Esophagus (tissue), 2 donors: ENCODE measurements around the gene CNR2. TPM values are rescaled to one million over a fixed set of nuclear protein-coding genes. Genes with fewer than 3 reads are reported as not detected.
A peak's percentile ranks its signal among the peaks of the same experiment; 100 is the strongest.
"Not testable (repeated sequence)": the region's sequence is repeated elsewhere in the genome, so short reads cannot be mapped to it uniquely, and the experiment has no call there.

Experiments used
- H3K27ac ChIP-seq, 2 donors: one replicate each; pipeline ENCODE4 v1.5.1; 2013; ENCODE audit warnings: low read depth in 2 of 2, mild to moderate bottlenecking in 2 of 2, inconsistent platforms in 1 of 2, low read length in 1 of 2, moderate library complexity in 1 of 2
- H3K27me3 ChIP-seq, 2 donors: one replicate each; pipeline ENCODE4 v1.6.1; 2013; ENCODE audit warnings: low read length in 2 of 2, control low read depth in 1 of 2, mild to moderate bottlenecking in 1 of 2; ENCODE audit not compliant: insufficient read depth in 2 of 2, control insufficient read depth in 1 of 2
- H3K36me3 ChIP-seq, 2 donors: one replicate each; pipeline ENCODE4 v1.6.1; 2013; ENCODE audit warnings: low read length in 1 of 2; ENCODE audit not compliant: control insufficient read depth in 2 of 2, insufficient read depth in 2 of 2
- H3K4me1 ChIP-seq, 2 donors: one replicate each; pipeline ENCODE4 v1.6.1; 2013; ENCODE audit warnings: low read length in 1 of 2; ENCODE audit not compliant: control insufficient read depth in 2 of 2, insufficient read depth in 2 of 2
- H3K4me3 ChIP-seq, 2 donors: one replicate each; pipeline ENCODE4 v1.5.1; 2013; ENCODE audit warnings: low read length in 2 of 2, mild to moderate bottlenecking in 2 of 2, low read depth in 1 of 2, moderate library complexity in 1 of 2
- H3K9me3 ChIP-seq, 2 donors: one replicate each; pipeline ENCODE4 v1.6.1; 2013; ENCODE audit warnings: mild to moderate bottlenecking in 2 of 2, low read depth in 1 of 2, low read length in 1 of 2, moderate library complexity in 1 of 2; ENCODE audit not compliant: control insufficient read depth in 2 of 2, insufficient read depth in 1 of 2
- WGBS, 2 donors: extraction: QIAGEN DNeasy Blood & Tissue Kit; methylation state at CpG; one replicate each; pipeline ENCODE4 v1.1.7; 2013; 5-methylcytosine and 5-hydroxymethylcytosine counted together
- polyA plus RNA-seq, 2 donors: library from polyadenylated mRNA; stranded (reverse); fragments of 200-250 nt; gene quantifications; one replicate each; pipeline ENCODE4 v1.2.3, GENCODE V29; 2013
- donor health status: healthy with polysubstance abuse.
- donor health status: Bipolar disorder and iron deficiency.

CNR2 gene
- polyA plus RNA-seq, 2 donors = 0.01 to 0.02 TPM

DNA sequence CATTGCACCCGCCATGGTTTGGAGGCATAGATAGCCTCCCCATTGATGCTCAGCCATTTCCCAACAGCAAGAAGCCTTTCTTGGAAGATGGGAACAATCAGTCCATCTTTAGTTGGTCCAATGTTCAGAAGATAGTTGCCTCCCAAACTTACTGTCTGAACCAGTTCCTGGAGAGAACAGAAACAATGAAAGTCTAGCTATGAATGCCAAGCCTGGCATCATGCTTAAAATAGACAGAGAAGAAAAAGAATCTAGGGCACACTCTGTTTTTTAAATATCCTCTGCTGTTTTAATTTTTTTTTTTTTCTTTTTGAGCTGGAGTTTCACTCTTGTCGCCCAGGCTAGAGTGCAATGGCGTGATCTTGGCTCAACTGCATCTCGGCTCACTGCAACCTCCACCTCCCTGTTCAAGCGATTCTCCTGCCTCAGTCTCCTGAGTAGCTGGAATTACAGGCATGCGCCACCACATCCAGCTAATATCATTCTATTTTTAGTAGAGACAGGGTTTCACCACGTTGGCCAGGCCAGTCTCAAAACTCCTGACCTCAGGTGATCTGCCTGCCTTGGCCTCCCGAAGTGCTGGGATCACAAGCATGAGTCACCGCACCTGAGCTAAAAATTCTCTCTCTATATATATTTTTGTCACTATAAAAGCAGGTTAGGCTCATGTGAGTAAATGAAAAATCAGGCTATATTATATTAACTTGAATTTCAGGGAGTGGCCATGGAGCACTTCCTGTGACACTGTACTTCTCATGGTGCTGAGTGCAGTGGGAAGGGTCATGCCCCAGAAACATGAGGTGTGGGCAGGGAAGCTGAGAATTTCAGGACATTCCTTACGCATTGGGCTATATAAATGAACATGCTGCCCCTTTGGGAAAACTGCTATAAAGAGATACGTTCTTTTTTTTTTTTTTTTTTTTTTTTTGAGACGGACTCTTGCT, 64.2 kb downstream of the CNR2 start:
- peaks cover 0 to 5% of the 10 kb centered on the region in 2 donors for H3K36me3 ChIP-seq
- no peaks in the 10 kb centered on the region for H3K4me1 ChIP-seq
- no peak overlapping the region for H3K4me3 ChIP-seq
- WGBS, 2 donors = 87 to 93% methylated on average over 11 to 12 of the region's 12 CpGs
- H3K27me3 ChIP-seq = no peaks in the 10 kb centered on the region
- peaks cover 0 to 2% of the 10 kb centered on the region in 2 donors for H3K9me3 ChIP-seq
- H3K27ac ChIP-seq = no peak overlapping the region

DNA sequence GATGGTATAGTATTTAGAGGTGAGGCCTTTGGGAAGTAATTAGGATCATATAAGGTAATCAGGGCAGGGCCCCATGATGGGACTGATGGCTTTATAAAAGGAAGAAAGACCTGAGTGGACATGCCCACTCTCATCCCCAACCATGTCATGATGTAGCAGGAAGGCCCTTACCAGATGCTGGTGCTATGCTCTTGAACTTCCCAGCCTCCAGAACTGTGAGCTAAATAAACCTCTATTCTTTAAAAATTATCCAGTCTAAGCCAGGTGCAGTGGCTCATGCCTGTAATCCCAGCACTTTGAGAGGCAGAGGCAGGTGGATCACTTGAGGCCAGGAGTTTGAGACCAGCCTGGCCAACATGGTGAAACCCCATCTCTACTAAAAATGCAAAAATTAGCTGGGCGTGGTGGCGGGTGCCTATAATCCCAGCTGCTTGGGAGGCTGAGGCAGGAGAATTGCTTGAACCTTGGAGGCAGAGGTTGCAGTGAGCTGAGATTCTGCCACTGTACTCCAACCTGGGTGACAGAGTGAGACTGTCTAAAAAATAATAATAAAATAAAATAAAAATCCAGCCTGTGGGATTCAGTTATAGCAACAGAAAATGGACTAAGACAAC, 65.6 kb downstream of the CNR2 start:
- not testable (repeated sequence) for H3K9me3 ChIP-seq, H3K4me1 ChIP-seq, H3K4me3 ChIP-seq, H3K36me3 ChIP-seq, H3K27ac ChIP-seq, H3K27me3 ChIP-seq
- WGBS, 2 donors = 96 to 97% methylated on average over 2 of the region's 2 CpGs

- no peaks in the 10 kb centered on the region for H3K4me1 ChIP-seq
- WGBS, 2 donors = 93 to 98% methylated on average over 2 of the region's 2 CpGs
- H3K27ac ChIP-seq = no peak overlapping the region
- no peaks in the 10 kb centered on the region for H3K27me3 ChIP-seq
- no peak overlapping the region for H3K4me3 ChIP-seq
- peaks cover 0 to 2% of the 10 kb centered on the region in 2 donors for H3K9me3 ChIP-seq
- peaks cover 0 to 5% of the 10 kb centered on the region in 2 donors for H3K36me3 ChIP-seq
Measured at GRCh38 chr1:23845163-23845562, 68.0 kb downstream of the CNR2 start.

DNA sequence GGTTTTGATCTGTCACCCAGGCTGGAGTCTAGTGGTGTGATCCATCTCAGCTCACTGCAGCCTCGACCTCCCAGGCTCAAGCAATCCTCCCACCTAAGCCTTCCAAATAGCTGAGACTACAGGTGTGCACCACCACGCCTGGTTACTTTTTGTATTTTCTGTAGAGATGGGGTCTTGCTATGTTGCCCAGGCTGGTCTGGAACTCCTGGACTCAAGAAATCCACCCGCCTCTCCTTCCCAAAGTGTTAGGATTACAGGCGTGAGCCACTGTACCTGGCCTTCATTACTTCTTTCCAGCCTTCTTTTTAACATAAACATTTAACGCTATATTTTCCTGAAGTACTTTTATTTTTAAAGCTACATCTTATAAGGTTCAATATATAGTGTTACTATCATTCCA, 69.5 kb downstream of the CNR2 start:
- H3K27me3 ChIP-seq = no peaks in the 10 kb centered on the region

GRCh38 chr1:23838401-23838866, 74.7 kb downstream of the CNR2 start:
- no peaks in the 10 kb centered on the region for H3K36me3 ChIP-seq
- 1% methylated on average over 20 to 21 of the region's 21 CpGs for WGBS, 2 donors
- H3K27me3 ChIP-seq = no peaks in the 10 kb centered on the region
- H3K4me3 ChIP-seq = peak overlapping the region; percentile 15 to 16
- no peak overlapping the region for H3K27ac ChIP-seq
- H3K4me1 ChIP-seq = peaks cover 0 to 6% of the 10 kb centered on the region in 2 donors
- no peaks in the 10 kb centered on the region for H3K9me3 ChIP-seq

More for the DNA sequence above, 69.5 kb downstream of the CNR2 start:
- Histone ChIP-seq H3K4me1 (no peaks in the 10 kb centered on the region), H3K4me3 (no peak overlapping the region), H3K9me3 (peaks cover 0 to 2% of the 10 kb centered on the region in 2 donors), H3K36me3 (peaks cover 0 to 5% of the 10 kb centered on the region in 2 donors), H3K27ac (no peak overlapping the region)
- WGBS, 2 donors = 91 to 92% methylated on average over 5 of the region's 5 CpGs

DNA sequence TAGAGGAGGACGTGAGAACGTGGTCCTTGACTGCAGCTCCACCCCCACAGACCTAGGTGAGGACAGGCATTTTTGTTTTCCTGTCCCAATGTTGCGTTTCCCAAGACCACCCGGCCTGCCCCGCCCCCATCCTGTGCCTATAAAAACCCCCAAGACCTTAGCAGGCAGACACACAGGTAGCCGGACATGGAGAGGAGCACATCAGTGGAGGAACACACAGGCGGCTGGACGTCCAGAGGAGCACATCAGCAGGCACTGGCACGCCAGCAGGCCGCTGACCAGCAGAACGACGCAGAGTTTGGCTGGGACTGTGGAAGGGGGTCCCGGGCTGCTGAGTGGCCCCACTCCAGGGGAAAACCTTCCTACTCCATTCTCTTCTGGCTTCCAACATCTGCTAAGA, 75.3 kb downstream of the CNR2 start:
- H3K27ac ChIP-seq = no peak overlapping the region
- H3K27me3 ChIP-seq = no peaks in the 10 kb centered on the region
- H3K9me3 ChIP-seq = no peaks in the 10 kb centered on the region
- no peaks in the 10 kb centered on the region for H3K36me3 ChIP-seq
- no peak overlapping the region for H3K4me3 ChIP-seq
- peaks cover 0 to 6% of the 10 kb centered on the region in 2 donors for H3K4me1 ChIP-seq
- 23 to 29% methylated on average over 13 of the region's 13 CpGs for WGBS, 2 donors

- Histone ChIP-seq H3K36me3 (no peaks in the 10 kb centered on the region), H3K27me3 (no peaks in the 10 kb centered on the region), H3K27ac (no peak overlapping the region), H3K4me1 (peaks cover 0 to 6% of the 10 kb centered on the region in 2 donors), H3K9me3 (no peaks in the 10 kb centered on the region), H3K4me3 (no peak overlapping the region)
- WGBS, 2 donors = 78 to 79% methylated on average over 3 of the region's 3 CpGs
Measured at GRCh38 chr1:23836037-23836436, 77.1 kb downstream of the CNR2 start.

GRCh38 chr1:23834156-23834555, 79.0 kb downstream of the CNR2 start:
- 67 to 68% methylated on average over 6 of the region's 6 CpGs for WGBS, 2 donors
- H3K4me3 ChIP-seq, H3K36me3 ChIP-seq, H3K4me1 ChIP-seq, H3K27ac ChIP-seq, H3K27me3 ChIP-seq, H3K9me3 ChIP-seq: not testable (repeated sequence)

- no peak overlapping the region for H3K27ac ChIP-seq
- H3K36me3 ChIP-seq = no peaks in the 10 kb centered on the region
- no peaks in the 10 kb centered on the region for H3K4me1 ChIP-seq
- WGBS, 2 donors = 82 to 97% methylated on average over 1 of the region's 1 CpG
- no peak overlapping the region for H3K4me3 ChIP-seq
- no peaks in the 10 kb centered on the region for H3K9me3 ChIP-seq
- no peaks in the 10 kb centered on the region for H3K27me3 ChIP-seq
Measured at GRCh38 chr1:23827717-23828116, 85.4 kb downstream of the CNR2 start.
